Endothelial cell of umbilical vein (primary cell): Measurements from ENCODE around the gene ZNF587. TPM values are rescaled to one million over a fixed set of nuclear protein-coding genes. Genes with fewer than 3 reads are reported as not detected.

Experiments used
- BruUV-seq: library from RNA; stranded (reverse); fragments of 400-500 nt; replicated peaks from 2 replicates; lab custom pipeline; 2021; lab: Mats Ljungman, UMichigan
- CTCF ChIA-PET: fragments of 300-600, 350-600 bp; sonication (Branson Sonifier 250); formaldehyde crosslinking; loops from one replicate; lab custom pipeline; 2021; ENCODE audit warnings: antibody characterized with exemption, inconsistent platforms; lab: Charles Lee
- POLR2A ChIA-PET: fragments of 300-600, 350-600 bp; sonication (Branson Sonifier 250); formaldehyde crosslinking; loops from one replicate; lab custom pipeline; 2021; ENCODE audit warnings: antibody characterized with exemption, inconsistent platforms; lab: Charles Lee
- DNase-seq: peaks from one replicate; pipeline ENCODE4 v3.0.0-alpha.2; 2011; ENCODE audit warnings: low read depth, low spot score
- FAIRE-seq: peaks from 2 replicates; lab custom pipeline; 2011; peaks lifted over from hg19 to GRCh38; lab: Jason Lieb, UNC
- H2AFZ ChIP-seq: 2 replicates; pipeline ENCODE4 v1.6.0; 2012; ENCODE audit warnings: low read depth, low read length, control low read depth, inconsistent platforms
- H3K27ac ChIP-seq: 2 replicates; pipeline ENCODE4 v1.5.1; 2011; ENCODE audit warnings: low read depth, mild to moderate bottlenecking, control low read depth, low read length, moderate library complexity; ENCODE audit not compliant: insufficient read depth
- H3K27me3 ChIP-seq, 2 experiments: 2 replicates each; pipeline versions ENCODE4 v1.6.0 to v1.6.1; 2011; ENCODE audit warnings: low read length in 2 of 2, mixed read lengths in 1 of 2; ENCODE audit not compliant: control insufficient read depth in 2 of 2, insufficient read depth in 2 of 2
- H3K36me3 ChIP-seq, 2 experiments: 2 replicates in 1 of 2; 3 replicates in 1 of 2; pipeline ENCODE4 v1.5.1; 2011; ENCODE audit warnings: low read length in 2 of 2, mild to moderate bottlenecking in 1 of 2, moderate library complexity in 1 of 2; ENCODE audit not compliant: control insufficient read depth in 2 of 2, insufficient read depth in 2 of 2; ENCODE audit errors: extremely low read depth in 1 of 2
- H3K4me1 ChIP-seq: 3 replicates; pipeline ENCODE4 v1.5.1; 2011; ENCODE audit warnings: mild to moderate bottlenecking, low read length; ENCODE audit not compliant: control insufficient read depth, insufficient read depth; ENCODE audit errors: extremely low read depth
- H3K4me2 ChIP-seq: 2 replicates; pipeline ENCODE4 v1.6.1; 2011; ENCODE audit warnings: low read length, control low read depth, mixed read lengths; ENCODE audit not compliant: insufficient read depth
- H3K4me3 ChIP-seq, 3 experiments: fragments of 200-600 bp in 1 of 3; sonication (generic), shearing (Covaris generic) in 1 of 3; replicated peaks in 1 of 3; 2 replicates each; pipeline ENCODE4 v1.5.1; 2011 to 2016; ENCODE audit warnings: control low read depth in 3 of 3, low read length in 3 of 3, mild to moderate bottlenecking in 2 of 3, inconsistent platforms in 1 of 3, low read depth in 1 of 3, moderate library complexity in 1 of 3; ENCODE audit not compliant: insufficient read depth in 1 of 3
- H3K79me2 ChIP-seq: 2 replicates; pipeline ENCODE4 v1.6.0; 2012; ENCODE audit warnings: low read length, inconsistent platforms; ENCODE audit not compliant: control insufficient read depth, insufficient read depth
- H3K9ac ChIP-seq: replicated peaks from 2 replicates; pipeline ENCODE3; 2011; ENCODE audit warnings: low read length, control low read depth; ENCODE audit not compliant: insufficient read depth; ENCODE audit errors: extremely low read depth
- H3K9me1 ChIP-seq: replicated peaks from 3 replicates; pipeline ENCODE4 v1.6.0; 2011; ENCODE audit warnings: mild to moderate bottlenecking, low read length; ENCODE audit not compliant: control insufficient read depth, insufficient read depth; ENCODE audit errors: extremely low read depth
- H3K9me3 ChIP-seq: replicated peaks from 2 replicates; pipeline ENCODE4 v1.5.1; 2012; ENCODE audit warnings: low read length, inconsistent platforms; ENCODE audit not compliant: control insufficient read depth, insufficient read depth
- H4K20me1 ChIP-seq: replicated peaks from 2 replicates; pipeline ENCODE3; 2011; ENCODE audit warnings: mild to moderate bottlenecking, low read length; ENCODE audit not compliant: control insufficient read depth, insufficient read depth; ENCODE audit errors: extremely low read depth
- CTCF ChIP-seq, 2 donors: IDR thresholded peaks; 1 replicate in 1 of 2; 2 replicates in 1 of 2; pipeline ENCODE4 v1.5.1; 2011; ENCODE audit warnings: low read length in 2 of 2, mild to moderate bottlenecking in 2 of 2, moderate library complexity in 2 of 2, control low read depth in 1 of 2, inconsistent platforms in 1 of 2, low read depth in 1 of 2; ENCODE audit not compliant: insufficient read depth in 1 of 2; ENCODE audit errors: extremely low read depth in 1 of 2
- EZH2 ChIP-seq: IDR thresholded peaks from 2 replicates; pipeline ENCODE4 v1.6.1; 2012; ENCODE audit warnings: borderline replicate concordance, low read depth, mild to moderate bottlenecking, moderate library complexity, low read length, inconsistent platforms; ENCODE audit not compliant: severe bottlenecking
- GATA2 ChIP-seq: IDR thresholded peaks from 2 replicates; pipeline ENCODE4 v1.7.0; 2011; ENCODE audit warnings: low read depth, mild to moderate bottlenecking, moderate library complexity, mixed read lengths, low read length; ENCODE audit not compliant: insufficient read length, insufficient read depth
- JUN ChIP-seq: IDR thresholded peaks from 2 replicates; pipeline ENCODE4 v1.6.1; 2011; ENCODE audit warnings: borderline replicate concordance, low read depth; ENCODE audit not compliant: insufficient read length, insufficient read depth
- MAX ChIP-seq: IDR thresholded peaks from 2 replicates; pipeline ENCODE4 v1.6.1; 2011; ENCODE audit not compliant: insufficient read depth, insufficient read length
- MYC ChIP-seq: IDR thresholded peaks from one replicate; pipeline ENCODE4 v1.6.1; 2011; ENCODE audit warnings: mild to moderate bottlenecking, low read depth, low read length
- POLR2AphosphoS5 ChIP-seq: IDR thresholded peaks from 2 replicates; pipeline ENCODE4 v1.6.1; 2012; ENCODE audit warnings: low read depth, mild to moderate bottlenecking, control low read depth, low read length, moderate library complexity; ENCODE audit not compliant: insufficient read depth
- dilution Hi-C: fragments of 300-500 bp; cut with MboI; formaldehyde crosslinking; loops from one replicate; pipeline ENCODE4 v1.15.0; 2019; ENCODE audit warnings: low sequenced_read_pairs; ENCODE audit not compliant: extremely low pct_ligation_motif_present
- intact Hi-C: fragments of 100-400 bp; cut with micrococcal nuclease; formaldehyde crosslinking; loops from one replicate; pipeline ENCODE4 v1.10.0; 2022
- polyA plus RNA-seq, 4 experiments: library from polyadenylated mRNA; depleted of rRNA in 3 of 4; stranded (reverse) in 3 of 4; unstranded in 1 of 4; fragments of >200 nt; gene quantifications; 2 replicates each; pipeline versions ENCODE4 v1.2.1 to v1.2.3, GENCODE V29; 2011 to 2012; ENCODE audit warnings: missing spikeins in 1 of 4
- total RNA-seq: library from RNA; stranded (reverse); gene quantifications from 2 replicates; pipeline ENCODE4 v1.2.3, GENCODE V29; 2021

Gene ZNF587
- total and polyA plus RNA-seq, 2 donors (not counting 3 experiments of a cell fraction or from before 2014, with no cell fraction given), result 13.1 to 44.0 TPM

- peaks cover 4% of the 10 kb centered on the region for H3K9me3 ChIP-seq
- H3K9ac ChIP-seq, result no peak overlapping the region
- peaks cover 0 to 4% of the 10 kb centered on the region in 2 experiments for H3K36me3 ChIP-seq
- no TSS peak for BruUV-seq
- no peak overlapping the region for H2AFZ ChIP-seq
- ChIA-PET POLR2A (no interaction called here), CTCF (no interaction called here)
- dilution Hi-C loops (no loop called here), intact Hi-C loops (no loop called here)
- no peaks in the 10 kb centered on the region for H3K27me3 ChIP-seq
- FAIRE-seq (no peak), DNase-seq (no peak)
- H3K27ac ChIP-seq, result no peak overlapping the region
- H3K79me2 ChIP-seq, result no peaks in the 10 kb centered on the region
- H4K20me1 ChIP-seq, result no peaks in the 10 kb centered on the region
- no peaks in the 10 kb centered on the region for H3K4me1 ChIP-seq
- H3K4me2 ChIP-seq, result no peak overlapping the region
- no peaks in the 10 kb centered on the region for H3K9me1 ChIP-seq
- TF ChIP-seq GATA2 (no peak), EZH2 (no peak), MAX (no peak), JUN (no peak), MYC (no peak), POLR2AphosphoS5 (no peak), CTCF (IDR thresholded peaks at IDR 0.05; ENCODE audit: extremely low read depth in 1 of 2, insufficient read depth in 1 of 2, low read depth in 1 of 2, low read length in 2 of 2) (no peak)
- H3K4me3 ChIP-seq, result no peak overlapping the region
These were observed 57.7 kb downstream of the ZNF587 start for GRCh38 chr19:57907394-57907793.
